GM19023 (cell line): ENCODE data around the gene PRAMEF33.
"Not testable (repeated sequence)": the region's sequence is repeated elsewhere in the genome, so short reads cannot be mapped to it uniquely, and the experiment has no call there.

Experiments
- ATAC-seq: cut with Tn5 transposase; IDR thresholded peaks from one replicate; pipeline ENCODE4 v1.9.1; 2021; ENCODE audit warnings: mild to moderate bottlenecking, moderate library complexity; ENCODE audit not compliant: unreplicated experiment

PRAMEF33 gene

GRCh38 chr1:13303239-13303638, at the start of gene PRAMEF33:
Gene PRAMEF33, plus strand, starts transcription at chr1:13303539. Its CDS starts 2,416 bp downstream, at chr1:13305955.
- ATAC-seq: not testable (repeated sequence)

DNA sequence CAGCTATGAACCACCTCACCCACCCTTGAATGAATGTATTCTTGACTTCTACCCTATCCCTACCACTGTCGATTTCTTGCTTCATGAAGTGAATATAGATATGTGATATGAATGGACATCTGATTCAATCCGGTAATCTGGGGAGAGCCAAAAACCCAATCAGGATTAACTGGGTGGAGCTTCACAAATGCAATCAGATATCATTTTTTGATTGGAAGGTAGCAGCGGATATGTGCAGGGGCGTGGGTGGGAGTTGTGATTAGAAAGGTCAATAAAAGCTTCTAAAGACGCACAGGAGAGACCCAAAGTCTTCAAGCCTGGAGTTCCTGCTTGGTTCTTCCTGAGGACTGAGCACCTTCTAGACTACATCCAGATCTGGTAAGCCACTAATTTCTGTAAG, 49.4 kb upstream of the PRAMEF33 start, which contains the start of gene PRAMEF5:
PRAMEF5 (plus strand) TSS at position 301 of the 400 bp plus-strand sequence. CDS start 5,071 bp downstream, outside the sequence.
- ATAC-seq: not testable (repeated sequence)

DNA sequence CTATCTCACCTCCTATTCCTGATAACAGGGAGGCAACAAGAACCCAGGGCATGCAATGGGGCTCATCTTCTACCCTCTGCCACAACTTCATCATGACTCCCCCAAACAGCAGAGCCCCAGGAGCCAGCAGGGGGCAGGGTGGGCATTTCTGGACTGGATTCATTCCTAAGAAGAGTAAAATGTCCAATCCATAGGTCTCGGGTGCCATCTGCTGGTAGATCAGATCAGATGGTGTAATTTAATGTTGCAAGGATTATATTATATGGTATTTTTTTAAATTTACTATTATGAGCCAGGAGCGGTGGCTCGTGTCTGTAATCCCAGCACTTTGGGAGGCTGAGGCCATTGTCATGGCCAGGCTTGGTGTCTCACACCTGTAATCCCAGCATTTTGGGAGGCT, 38.2 kb upstream of the PRAMEF33 start:
- not testable (repeated sequence) for ATAC-seq

DNA sequence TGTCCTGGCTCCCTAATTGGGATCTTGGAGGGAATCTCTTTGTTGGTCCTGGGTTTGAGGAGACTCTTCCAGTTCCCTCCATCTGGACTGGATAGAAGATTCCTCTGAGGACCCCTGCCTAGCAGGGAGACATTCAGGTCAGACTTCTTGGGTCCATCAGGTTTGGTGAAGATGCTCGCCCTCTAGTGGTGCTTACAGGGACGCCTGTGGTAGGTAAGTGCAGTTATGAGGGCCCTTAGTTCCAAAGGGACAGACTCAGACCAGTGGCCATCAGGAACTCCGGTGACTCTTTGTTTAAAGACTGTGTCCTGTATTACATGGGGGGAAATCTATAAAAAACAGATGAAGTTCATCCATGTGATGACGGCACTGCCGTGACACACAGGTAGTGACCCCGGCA, 26.3 kb upstream of the PRAMEF33 start:
- ATAC-seq: not testable (repeated sequence)

GRCh38 chr1:13279617-13280016, 23.7 kb upstream of the PRAMEF33 start:
- not testable (repeated sequence) for ATAC-seq

- not testable (repeated sequence) for ATAC-seq
Measured at GRCh38 chr1:13285037-13285436, 18.3 kb upstream of the PRAMEF33 start, which contains the start of gene PRAMEF8. Gene PRAMEF8, minus strand, starts transcription at chr1:13285137. Its CDS starts 1,046 bp downstream, at chr1:13284091.

- not testable (repeated sequence) for ATAC-seq
Measured at GRCh38 chr1:13289030-13289429, 14.3 kb upstream of the PRAMEF33 start.

DNA sequence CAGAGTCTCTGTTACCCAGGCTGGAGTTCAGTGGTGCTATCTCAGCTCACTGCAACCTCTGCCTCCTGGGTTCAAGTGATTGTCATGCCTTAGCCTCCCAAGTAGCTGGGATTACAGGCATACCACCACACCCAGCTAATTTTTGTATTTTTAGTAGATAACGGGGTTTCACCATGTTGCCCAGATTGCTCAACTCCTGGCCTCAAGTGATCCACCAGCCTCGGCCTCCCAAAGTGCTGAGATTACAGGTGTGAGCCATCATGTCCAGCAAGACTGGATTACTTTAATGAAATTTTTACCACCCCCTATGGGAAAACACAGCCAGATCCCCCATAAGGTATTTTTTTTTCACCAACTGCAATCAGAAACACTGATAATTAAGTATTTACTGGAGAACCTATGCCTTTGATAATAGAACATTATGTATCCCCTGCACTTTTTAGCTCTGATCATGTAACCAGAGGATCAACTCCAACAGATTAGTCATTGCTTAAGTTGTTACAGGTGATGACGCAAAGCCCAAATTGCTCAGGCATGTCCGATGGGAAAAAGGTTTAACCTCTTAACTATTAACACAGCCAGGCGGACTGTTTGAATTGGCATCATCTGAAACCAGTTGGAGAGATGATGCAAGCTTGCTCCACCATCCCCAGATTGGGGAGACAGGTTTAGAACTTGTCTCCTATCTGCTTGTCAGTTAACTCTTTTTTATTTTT, 6.0 kb upstream of the PRAMEF33 start:
- not testable (repeated sequence) for ATAC-seq

DNA sequence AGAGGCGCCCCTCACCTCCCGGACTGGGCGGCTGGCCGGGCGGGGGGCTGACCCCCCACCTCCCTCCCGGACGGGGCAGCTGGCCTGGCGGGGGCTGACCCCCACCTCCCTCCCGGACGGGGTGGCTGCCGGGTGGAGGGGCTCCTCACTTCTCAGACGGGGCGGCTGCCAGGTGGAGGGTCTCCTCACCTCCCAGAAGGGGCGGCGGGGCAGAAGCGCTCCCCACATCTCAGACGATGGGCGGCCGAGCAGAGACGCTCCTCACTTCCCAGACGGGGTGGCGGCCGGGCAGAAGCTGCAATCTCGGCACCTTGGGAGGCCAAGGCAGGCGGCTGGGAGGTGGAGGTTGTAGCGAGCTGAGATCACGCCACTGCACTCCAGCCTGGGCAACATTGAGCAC, 4.6 kb upstream of the PRAMEF33 start:
- not testable (repeated sequence) for ATAC-seq

GRCh38 chr1:13302197-13302596, 1.1 kb upstream of the PRAMEF33 start:
- not testable (repeated sequence) for ATAC-seq

GRCh38 chr1:13315281-13315680, 11.9 kb downstream of the PRAMEF33 start, which contains the start of gene PRAMEF15:
Gene PRAMEF15, plus strand, starts transcription at chr1:13315581. Its CDS starts 2,827 bp downstream, at chr1:13318408.
- ATAC-seq: not testable (repeated sequence)

DNA sequence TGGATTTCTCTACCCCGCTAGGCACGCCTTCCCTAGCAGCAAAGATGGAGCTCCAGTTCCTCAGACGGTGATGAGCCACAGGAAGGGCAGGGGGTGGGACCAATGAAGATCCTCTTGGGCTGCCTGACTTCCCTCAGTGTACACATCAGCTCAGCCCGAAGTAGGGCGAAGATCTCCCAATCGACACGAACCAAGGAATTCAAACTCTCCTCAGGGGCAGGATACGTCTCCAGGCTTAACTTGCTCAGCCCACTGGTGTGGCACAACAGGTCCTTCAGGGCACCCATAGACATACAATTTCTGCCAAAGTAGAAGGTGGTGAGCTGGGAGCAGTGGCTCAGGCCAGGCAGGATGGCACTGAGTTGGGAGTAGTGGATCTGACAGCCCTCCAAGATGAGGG, 39.2 kb downstream of the PRAMEF33 start:
- ATAC-seq: not testable (repeated sequence)

GRCh38 chr1:13347034-13347433, 43.7 kb downstream of the PRAMEF33 start, which contains the start of gene PRAMEF14:
Gene PRAMEF14, minus strand, starts transcription at chr1:13347134. Its CDS starts 1,820 bp downstream, at chr1:13345314.
- not testable (repeated sequence) for ATAC-seq

- ATAC-seq: not testable (repeated sequence)
Measured at GRCh38 chr1:13353476-13353875, 50.1 kb downstream of the PRAMEF33 start.

GRCh38 chr1:13354475-13354874, 51.1 kb downstream of the PRAMEF33 start:
- not testable (repeated sequence) for ATAC-seq

DNA sequence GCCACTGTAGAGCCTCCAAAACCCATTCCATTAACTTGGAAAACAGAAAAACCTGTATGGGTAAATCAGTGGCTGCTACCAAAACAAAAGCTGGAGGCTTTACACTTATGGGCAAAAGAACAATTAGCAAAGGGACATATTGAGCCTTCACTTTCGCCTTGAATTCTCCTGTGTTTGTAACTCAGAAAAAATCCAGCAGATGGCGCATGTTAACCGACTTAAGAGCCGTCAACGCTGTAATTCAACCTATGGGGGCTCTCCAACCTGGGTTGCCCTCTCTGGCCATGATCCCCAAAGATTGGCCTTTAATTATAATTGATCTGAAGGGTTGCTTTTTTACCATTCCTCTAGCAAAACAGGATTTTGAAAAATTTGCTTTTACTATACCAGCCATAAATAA, 53.4 kb downstream of the PRAMEF33 start:
- ATAC-seq: not testable (repeated sequence)
